Measurements from ENCODE around the gene ARL4C.

ARL4C gene

DNA sequence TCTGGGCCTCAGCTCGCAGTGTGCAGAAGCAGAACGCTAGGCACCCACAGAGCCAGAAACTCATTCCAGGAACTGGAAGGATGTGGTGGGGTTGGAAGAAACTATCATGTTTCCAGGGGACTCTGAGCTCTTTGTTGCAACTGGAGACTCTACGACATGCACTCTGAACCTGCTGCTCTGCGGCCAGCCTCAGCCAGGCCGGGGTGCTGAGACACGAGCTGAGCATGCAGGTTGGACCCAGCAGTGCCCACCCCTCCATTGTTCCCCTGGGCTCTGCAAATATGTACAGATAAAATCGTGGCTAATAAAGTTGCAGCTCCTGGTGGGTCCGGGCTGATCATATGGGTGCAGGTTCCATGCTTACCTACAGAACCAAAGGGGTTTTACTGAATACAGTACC is 37.6 kb upstream of the ARL4C start:
- WGBS (ENCODE audit: insufficient coverage), result 92% methylated on average over 8 of the region's 8 CpGs
- peaks cover 0 to 7% (median 3%) of the 10 kb centered on the region in 5 experiments for H3K9me3 ChIP-seq (ENCODE audit: control extremely low read depth in 1 of 5, control insufficient read depth in 4 of 5, insufficient read depth in 2 of 5, low read depth in 1 of 5, low read length in 4 of 5)
- H3K4me3 ChIP-seq (ENCODE audit: control insufficient read depth in 1 of 7, extremely low read depth in 1 of 7, insufficient read depth in 4 of 7, low read depth in 2 of 7, low read length in 6 of 7), result no peak overlapping the region
- H3K36me3 ChIP-seq (ENCODE audit: control insufficient read depth in 4 of 4, insufficient read depth in 4 of 4, low read length in 3 of 4), result no peaks in the 10 kb centered on the region
- peaks cover 6 to 13% (median 6%) of the 10 kb centered on the region in 5 experiments for H3K27me3 ChIP-seq (replicated peaks in 2 of 5; ENCODE audit: control insufficient read depth in 4 of 5, insufficient read depth in 5 of 5, low read length in 4 of 5)
- ChIA-PET POLR2A (no interaction called here), CTCF (interaction anchor here (1.4 to 1.5 kb wide), 2 partner anchors 11 to 13 kb away, joined by 6 to 9 read pairs; no protein-coding TSS in a partner anchor)
- no peak overlapping the region for H3K27ac ChIP-seq (ENCODE audit: insufficient read depth in 1 of 2, low read depth in 1 of 2, low read length in 2 of 2, poor library complexity in 1 of 2, severe bottlenecking in 2 of 2)
- DNase-seq, result no peak
- no peaks in the 10 kb centered on the region for H3K4me1 ChIP-seq (ENCODE audit: control extremely low read depth in 1 of 4, control insufficient read depth in 4 of 4, insufficient read depth in 4 of 4, low read length in 3 of 4)

DNA sequence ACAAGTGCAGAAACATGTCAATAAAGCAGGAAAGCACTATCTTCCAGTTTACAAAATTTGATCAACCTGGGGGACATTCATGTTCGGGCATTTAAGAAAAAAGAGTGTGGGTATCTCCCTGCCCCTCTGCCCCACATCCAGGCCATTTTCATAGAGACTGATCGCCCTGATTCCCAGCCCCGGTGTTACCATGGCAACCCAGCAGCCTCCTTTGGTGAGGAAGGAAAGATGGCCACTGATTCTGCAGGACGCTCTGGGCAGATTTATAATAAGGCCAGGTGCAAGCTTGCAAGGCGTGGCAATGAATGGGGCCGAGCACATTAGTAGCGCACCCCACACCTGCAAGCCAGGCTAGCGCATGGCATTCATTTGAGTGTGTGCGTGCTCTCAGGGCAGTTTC is 36.7 kb upstream of the ARL4C start:
- WGBS (ENCODE audit: insufficient coverage), result 95% methylated on average over 7 of the region's 9 CpGs
- no peak for DNase-seq
- no peak overlapping the region for H3K27ac ChIP-seq (ENCODE audit: insufficient read depth in 1 of 2, low read depth in 1 of 2, low read length in 2 of 2, poor library complexity in 1 of 2, severe bottlenecking in 2 of 2)
- H3K4me3 ChIP-seq (ENCODE audit: control insufficient read depth in 1 of 7, extremely low read depth in 1 of 7, insufficient read depth in 4 of 7, low read depth in 2 of 7, low read length in 6 of 7), result no peak overlapping the region
- H3K4me1 ChIP-seq (ENCODE audit: control extremely low read depth in 1 of 4, control insufficient read depth in 4 of 4, insufficient read depth in 4 of 4, low read length in 3 of 4), result no peaks in the 10 kb centered on the region
- no peaks in the 10 kb centered on the region for H3K36me3 ChIP-seq (ENCODE audit: control insufficient read depth in 4 of 4, insufficient read depth in 4 of 4, low read length in 3 of 4)
- POLR2A ChIA-PET, result no interaction called here
- peaks cover 0 to 2% (median 0%) of the 10 kb centered on the region in 5 experiments for H3K9me3 ChIP-seq (ENCODE audit: control extremely low read depth in 1 of 5, control insufficient read depth in 4 of 5, insufficient read depth in 2 of 5, low read depth in 1 of 5, low read length in 4 of 5)
- H3K27me3 ChIP-seq (replicated peaks in 2 of 5; ENCODE audit: control insufficient read depth in 4 of 5, insufficient read depth in 5 of 5, low read length in 4 of 5), result peaks cover 6 to 22% (median 7%) of the 10 kb centered on the region in 5 experiments
- CTCF ChIA-PET, result interaction anchor here (1.4 to 1.5 kb wide), 2 partner anchors 12 to 14 kb away, joined by 6 to 9 read pairs; no protein-coding TSS in a partner anchor

DNA sequence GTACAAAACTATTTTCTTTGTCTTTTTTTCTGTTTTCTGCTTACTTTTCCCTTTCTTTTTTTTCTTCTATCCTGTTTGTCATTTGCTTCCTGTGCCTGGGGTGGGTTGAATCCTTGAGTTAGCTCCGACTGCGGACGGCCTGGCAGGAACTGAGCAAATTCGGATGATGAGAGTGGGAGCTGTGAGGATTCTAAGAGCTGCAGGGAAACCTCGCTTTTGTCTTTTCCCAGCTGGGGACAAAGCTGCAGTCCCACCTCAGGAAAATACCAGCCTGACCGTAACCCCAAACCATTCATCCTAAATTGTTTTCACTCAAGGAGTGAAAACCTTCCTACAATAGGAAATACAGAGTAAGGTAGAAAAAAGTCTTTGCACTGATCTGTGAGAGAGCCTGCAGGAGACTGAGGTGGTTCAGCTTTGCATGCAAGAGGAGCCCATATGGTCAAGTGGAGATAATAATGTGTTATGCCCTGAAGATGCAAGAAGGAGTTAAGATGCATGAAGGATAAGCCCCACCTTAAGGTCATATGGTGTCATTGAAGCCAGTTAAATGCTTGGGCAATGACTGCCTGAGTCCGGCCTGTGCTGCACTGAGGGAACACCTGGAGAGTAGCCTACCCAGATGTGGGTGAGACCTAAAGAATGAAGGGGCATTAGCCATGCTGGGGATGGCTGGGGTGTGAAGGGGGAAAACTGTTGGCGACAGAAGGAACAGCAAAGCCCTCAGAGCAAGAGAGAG is 31.7 kb upstream of the ARL4C start:
- 93% methylated on average over 3 of the region's 8 CpGs for WGBS (ENCODE audit: insufficient coverage)
- no peak overlapping the region for H3K4me3 ChIP-seq (ENCODE audit: control insufficient read depth in 1 of 7, extremely low read depth in 1 of 7, insufficient read depth in 4 of 7, low read depth in 2 of 7, low read length in 6 of 7)
- H3K27me3 ChIP-seq (replicated peaks in 2 of 5; ENCODE audit: control insufficient read depth in 4 of 5, insufficient read depth in 5 of 5, low read length in 4 of 5), result peaks cover 0 to 13% (median 5%) of the 10 kb centered on the region in 5 experiments
- no peaks in the 10 kb centered on the region for H3K36me3 ChIP-seq (ENCODE audit: control insufficient read depth in 4 of 4, insufficient read depth in 4 of 4, low read length in 3 of 4)
- no peak overlapping the region for H3K27ac ChIP-seq (ENCODE audit: insufficient read depth in 1 of 2, low read depth in 1 of 2, low read length in 2 of 2, poor library complexity in 1 of 2, severe bottlenecking in 2 of 2)
- DNase-seq, result no peak
- no peaks in the 10 kb centered on the region for H3K4me1 ChIP-seq (ENCODE audit: control extremely low read depth in 1 of 4, control insufficient read depth in 4 of 4, insufficient read depth in 4 of 4, low read length in 3 of 4)
- H3K9me3 ChIP-seq (ENCODE audit: control extremely low read depth in 1 of 5, control insufficient read depth in 4 of 5, insufficient read depth in 2 of 5, low read depth in 1 of 5, low read length in 4 of 5), result peaks cover 0 to 7% (median 4%) of the 10 kb centered on the region in 5 experiments
- ChIA-PET POLR2A (no interaction called here), CTCF (interaction anchor here (0.7 kb wide), 1 partner anchor 28 kb away, joined by 3 read pairs; no protein-coding TSS in a partner anchor)

DNA sequence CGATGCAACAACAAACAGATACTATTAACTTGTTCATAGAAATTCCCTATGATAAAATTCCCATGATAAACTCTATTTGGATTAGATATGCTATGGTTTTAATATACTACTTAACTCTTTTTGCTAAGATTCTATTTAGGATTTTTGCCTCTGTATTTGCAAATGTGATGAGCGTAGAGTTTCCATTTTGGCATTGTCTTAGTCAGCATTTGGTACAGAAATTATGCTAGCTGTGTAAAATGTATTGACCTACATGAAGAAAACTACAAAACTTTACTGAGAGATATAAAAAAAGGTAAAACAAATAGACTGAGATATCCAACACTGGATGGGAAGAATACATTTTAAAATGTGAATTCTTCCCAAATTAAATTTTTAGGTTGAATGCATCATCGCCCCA is 29.8 kb upstream of the ARL4C start:
- Histone ChIP-seq H3K27ac (ENCODE audit: insufficient read depth in 1 of 2, low read depth in 1 of 2, low read length in 2 of 2, poor library complexity in 1 of 2, severe bottlenecking in 2 of 2) (no peak overlapping the region), H3K36me3 (ENCODE audit: control insufficient read depth in 4 of 4, insufficient read depth in 4 of 4, low read length in 3 of 4) (no peaks in the 10 kb centered on the region), H3K4me1 (ENCODE audit: control extremely low read depth in 1 of 4, control insufficient read depth in 4 of 4, insufficient read depth in 4 of 4, low read length in 3 of 4) (no peaks in the 10 kb centered on the region), H3K9me3 (ENCODE audit: control extremely low read depth in 1 of 5, control insufficient read depth in 4 of 5, insufficient read depth in 2 of 5, low read depth in 1 of 5, low read length in 4 of 5) (peaks cover 0 to 7% (median 4%) of the 10 kb centered on the region in 5 experiments), H3K27me3 (replicated peaks in 2 of 5; ENCODE audit: control insufficient read depth in 4 of 5, insufficient read depth in 5 of 5, low read length in 4 of 5) (peaks cover 0 to 13% (median 5%) of the 10 kb centered on the region in 5 experiments), H3K4me3 (ENCODE audit: control insufficient read depth in 1 of 7, extremely low read depth in 1 of 7, insufficient read depth in 4 of 7, low read depth in 2 of 7, low read length in 6 of 7) (no peak overlapping the region)
- ChIA-PET CTCF (interaction anchor here (1.0 kb wide), 1 partner anchor 26 kb away, joined by 3 read pairs; no protein-coding TSS in a partner anchor), POLR2A (no interaction called here)
- no CpG with 5 or more reads among the region's 3 CpGs for WGBS (ENCODE audit: insufficient coverage)
- no peak for DNase-seq

DNA sequence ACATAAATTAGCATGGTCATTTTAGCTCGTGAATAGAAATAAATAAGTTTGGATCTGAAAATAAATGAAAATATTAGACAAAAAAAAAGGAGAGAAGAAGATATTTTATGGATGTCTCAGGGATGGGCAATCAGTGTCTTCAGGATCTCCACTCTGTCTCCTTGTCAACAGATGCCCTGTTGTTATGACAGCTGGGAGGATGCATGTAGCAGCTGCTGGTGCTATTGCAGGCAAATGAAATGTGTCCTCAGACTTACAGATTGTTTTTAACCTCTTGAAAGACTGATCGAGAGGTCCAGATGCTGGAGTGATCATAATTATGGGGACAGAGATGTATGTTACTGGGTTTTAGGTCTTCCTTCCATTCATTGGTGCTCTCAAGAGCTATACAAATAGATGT is 24.7 kb upstream of the ARL4C start:
- H3K4me3 ChIP-seq (ENCODE audit: control insufficient read depth in 1 of 7, extremely low read depth in 1 of 7, insufficient read depth in 4 of 7, low read depth in 2 of 7, low read length in 6 of 7), result no peak overlapping the region
- H3K27me3 ChIP-seq (replicated peaks in 2 of 5; ENCODE audit: control insufficient read depth in 4 of 5, insufficient read depth in 5 of 5, low read length in 4 of 5), result peaks cover 0 to 2% (median 0%) of the 10 kb centered on the region in 5 experiments
- ChIA-PET POLR2A (no interaction called here), CTCF (interaction anchor here (1.2 kb wide), 1 partner anchor 30 kb away, joined by 3 read pairs; no protein-coding TSS in a partner anchor)
- peaks cover 0 to 7% (median 4%) of the 10 kb centered on the region in 5 experiments for H3K9me3 ChIP-seq (ENCODE audit: control extremely low read depth in 1 of 5, control insufficient read depth in 4 of 5, insufficient read depth in 2 of 5, low read depth in 1 of 5, low read length in 4 of 5)
- no peak for DNase-seq
- H3K36me3 ChIP-seq (ENCODE audit: control insufficient read depth in 4 of 4, insufficient read depth in 4 of 4, low read length in 3 of 4), result no peaks in the 10 kb centered on the region
- H3K4me1 ChIP-seq (ENCODE audit: control extremely low read depth in 1 of 4, control insufficient read depth in 4 of 4, insufficient read depth in 4 of 4, low read length in 3 of 4), result no peaks in the 10 kb centered on the region
- WGBS (ENCODE audit: insufficient coverage), result 100% methylated on average over 2 of the region's 2 CpGs
- H3K27ac ChIP-seq (ENCODE audit: insufficient read depth in 1 of 2, low read depth in 1 of 2, low read length in 2 of 2, poor library complexity in 1 of 2, severe bottlenecking in 2 of 2), result no peak overlapping the region

DNA sequence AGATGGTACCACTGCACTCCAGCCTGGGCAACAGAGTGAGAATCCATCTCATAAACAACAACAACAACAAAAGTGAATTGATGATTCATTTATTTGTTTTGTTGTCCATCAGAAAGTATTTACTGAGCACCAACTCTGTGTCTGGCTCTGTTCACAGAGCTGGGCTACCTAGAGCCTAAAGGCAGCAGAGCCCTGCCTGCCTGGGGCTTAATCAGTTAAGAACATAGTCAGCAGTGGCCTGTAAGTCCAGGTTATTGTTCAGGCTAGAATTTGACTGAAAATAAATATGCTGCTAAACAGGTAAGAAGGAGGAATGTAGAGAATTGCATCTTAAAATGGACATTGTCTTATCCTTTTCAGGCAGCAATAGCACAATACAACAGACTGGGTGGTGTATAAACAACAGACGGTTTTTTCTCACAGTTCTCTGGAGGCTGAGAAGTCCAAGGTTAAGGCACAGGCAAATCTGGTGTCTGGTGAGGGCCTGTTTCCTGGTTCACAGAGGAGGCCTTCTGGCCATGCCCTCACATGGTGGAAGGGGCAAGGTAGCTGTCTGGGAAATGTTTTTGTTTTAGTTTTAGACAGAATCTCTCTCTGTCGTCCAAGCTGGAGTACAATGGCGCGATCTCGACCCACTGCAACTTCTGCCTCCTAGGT is 22.2 kb upstream of the ARL4C start:
- no peak for DNase-seq
- Histone ChIP-seq H3K27me3 (replicated peaks in 2 of 5; ENCODE audit: control insufficient read depth in 4 of 5, insufficient read depth in 5 of 5, low read length in 4 of 5) (peaks cover 0 to 2% (median 0%) of the 10 kb centered on the region in 5 experiments), H3K9me3 (ENCODE audit: control extremely low read depth in 1 of 5, control insufficient read depth in 4 of 5, insufficient read depth in 2 of 5, low read depth in 1 of 5, low read length in 4 of 5) (no peaks in the 10 kb centered on the region), H3K4me3 (ENCODE audit: control insufficient read depth in 1 of 7, extremely low read depth in 1 of 7, insufficient read depth in 4 of 7, low read depth in 2 of 7, low read length in 6 of 7) (no peak overlapping the region), H3K36me3 (ENCODE audit: control insufficient read depth in 4 of 4, insufficient read depth in 4 of 4, low read length in 3 of 4) (no peaks in the 10 kb centered on the region), H3K27ac (ENCODE audit: insufficient read depth in 1 of 2, low read depth in 1 of 2, low read length in 2 of 2, poor library complexity in 1 of 2, severe bottlenecking in 2 of 2) (no peak overlapping the region), H3K4me1 (ENCODE audit: control extremely low read depth in 1 of 4, control insufficient read depth in 4 of 4, insufficient read depth in 4 of 4, low read length in 3 of 4) (no peaks in the 10 kb centered on the region)
- WGBS (ENCODE audit: insufficient coverage), result 97% methylated on average over 4 of the region's 5 CpGs
- ChIA-PET POLR2A (no interaction called here), CTCF (no interaction called here)

DNA sequence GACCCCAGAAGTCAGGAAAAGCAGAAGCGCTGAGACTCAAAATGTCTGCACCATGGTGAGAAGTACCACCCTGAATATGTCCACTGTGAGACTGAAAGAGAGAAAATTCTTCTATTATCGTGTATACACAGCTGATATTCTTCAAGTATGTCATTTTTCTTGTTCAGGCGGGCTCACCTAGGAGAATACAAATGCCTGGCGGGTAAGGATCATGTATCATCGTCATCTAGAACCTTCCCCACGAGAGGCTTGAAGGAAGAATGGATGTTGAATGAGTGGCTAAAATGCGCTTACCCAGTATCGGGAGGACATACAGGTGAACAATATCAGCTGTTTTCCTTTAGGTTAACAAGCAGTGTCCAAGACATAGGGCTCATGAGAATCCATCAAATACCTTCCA is 21.1 kb upstream of the ARL4C start:
- no peaks in the 10 kb centered on the region for H3K9me3 ChIP-seq (ENCODE audit: control extremely low read depth in 1 of 5, control insufficient read depth in 4 of 5, insufficient read depth in 2 of 5, low read depth in 1 of 5, low read length in 4 of 5)
- H3K27ac ChIP-seq (ENCODE audit: insufficient read depth in 1 of 2, low read depth in 1 of 2, low read length in 2 of 2, poor library complexity in 1 of 2, severe bottlenecking in 2 of 2), result no peak overlapping the region
- 93% methylated on average over 6 of the region's 8 CpGs for WGBS (ENCODE audit: insufficient coverage)
- ChIA-PET CTCF (no interaction called here), POLR2A (no interaction called here)
- DNase-seq, result no peak
- no peaks in the 10 kb centered on the region for H3K4me1 ChIP-seq (ENCODE audit: control extremely low read depth in 1 of 4, control insufficient read depth in 4 of 4, insufficient read depth in 4 of 4, low read length in 3 of 4)
- H3K27me3 ChIP-seq (replicated peaks in 2 of 5; ENCODE audit: control insufficient read depth in 4 of 5, insufficient read depth in 5 of 5, low read length in 4 of 5), result peaks cover 0 to 2% (median 0%) of the 10 kb centered on the region in 5 experiments
- H3K4me3 ChIP-seq (ENCODE audit: control insufficient read depth in 1 of 7, extremely low read depth in 1 of 7, insufficient read depth in 4 of 7, low read depth in 2 of 7, low read length in 6 of 7), result no peak overlapping the region
- H3K36me3 ChIP-seq (ENCODE audit: control insufficient read depth in 4 of 4, insufficient read depth in 4 of 4, low read length in 3 of 4), result no peaks in the 10 kb centered on the region
